PC-3 (cell line): ENCODE results near the gene CFP.

Experiments
- EZH2 ChIP-seq: fragments of 300-600 bp; sonication (generic); IDR thresholded peaks from one replicate; pipeline ENCODE4 v1.6.1; 2017; ENCODE audit warnings: antibody characterized with exemption, mild to moderate bottlenecking, low read length; ENCODE audit not compliant: unreplicated experiment
- TF ChIP-seq, protein P1 (sequence below): fragments of 300-600 bp; sonication (generic); conservative IDR thresholded peaks from 2 replicates; pipeline ENCODE4 v1.5.1; 2017; ENCODE audit warnings: antibody characterized with exemption, low read depth, mild to moderate bottlenecking, low read length

DNA sequence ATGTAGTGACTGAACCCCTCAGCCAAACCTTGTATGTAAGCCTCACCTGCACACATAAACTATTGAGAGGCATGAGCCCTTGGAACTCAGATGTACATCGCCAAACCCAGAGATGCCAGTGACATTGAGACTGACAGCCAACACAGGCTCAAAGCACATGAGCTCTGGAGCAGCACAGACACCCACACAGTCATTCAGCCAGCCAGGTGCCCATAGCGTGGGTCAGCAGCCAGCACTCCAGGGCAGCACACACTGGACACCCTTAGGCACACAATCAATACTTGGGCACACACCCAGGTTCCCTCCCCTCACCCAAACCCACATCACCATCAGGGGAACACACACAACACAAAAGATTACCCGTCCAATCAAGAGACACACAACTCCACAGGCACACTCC, 51.8 kb downstream of the CFP start:
- TF ChIP-seq, protein P1, sequence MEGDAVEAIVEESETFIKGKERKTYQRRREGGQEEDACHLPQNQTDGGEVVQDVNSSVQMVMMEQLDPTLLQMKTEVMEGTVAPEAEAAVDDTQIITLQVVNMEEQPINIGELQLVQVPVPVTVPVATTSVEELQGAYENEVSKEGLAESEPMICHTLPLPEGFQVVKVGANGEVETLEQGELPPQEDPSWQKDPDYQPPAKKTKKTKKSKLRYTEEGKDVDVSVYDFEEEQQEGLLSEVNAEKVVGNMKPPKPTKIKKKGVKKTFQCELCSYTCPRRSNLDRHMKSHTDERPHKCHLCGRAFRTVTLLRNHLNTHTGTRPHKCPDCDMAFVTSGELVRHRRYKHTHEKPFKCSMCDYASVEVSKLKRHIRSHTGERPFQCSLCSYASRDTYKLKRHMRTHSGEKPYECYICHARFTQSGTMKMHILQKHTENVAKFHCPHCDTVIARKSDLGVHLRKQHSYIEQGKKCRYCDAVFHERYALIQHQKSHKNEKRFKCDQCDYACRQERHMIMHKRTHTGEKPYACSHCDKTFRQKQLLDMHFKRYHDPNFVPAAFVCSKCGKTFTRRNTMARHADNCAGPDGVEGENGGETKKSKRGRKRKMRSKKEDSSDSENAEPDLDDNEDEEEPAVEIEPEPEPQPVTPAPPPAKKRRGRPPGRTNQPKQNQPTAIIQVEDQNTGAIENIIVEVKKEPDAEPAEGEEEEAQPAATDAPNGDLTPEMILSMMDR = no peak
- no peak for TF ChIP-seq EZH2
